Measurements from ENCODE around the gene XKR7. TPM values are rescaled to one million over a fixed set of nuclear protein-coding genes. Genes with fewer than 3 reads are reported as not detected.

XKR7 gene
- total RNA-seq, 4 donors from 2014 or later = 0.10 TPM; not detected in 3

- DNase-seq = no peak
- no peaks in the 10 kb centered on the region for H3K36me3 ChIP-seq
- H3K4me3 ChIP-seq (replicated peaks in 1 of 3) = no peak overlapping the region
- no peak overlapping the region for H3K27ac ChIP-seq
- 65 to 71% methylated on average over 7 of the region's 7 CpGs for WGBS, 2 donors
- peaks cover 0 to 10% of the 10 kb centered on the region in 2 donors for H3K4me1 ChIP-seq
- no peak for TF ChIP-seq POLR2A (IDR thresholded peaks at IDR 0.05)
- no peak for TF ChIP-seq CTCF (IDR thresholded peaks at IDR 0.05)
- intact Hi-C loops (cut with DNase I) = no loop called here
- no peaks in the 10 kb centered on the region for H3K27me3 ChIP-seq
- no peaks in the 10 kb centered on the region for H3K9me3 ChIP-seq
Observed at GRCh38 chr20:32013326-32013725, 45.4 kb downstream of the XKR7 start.

DNA sequence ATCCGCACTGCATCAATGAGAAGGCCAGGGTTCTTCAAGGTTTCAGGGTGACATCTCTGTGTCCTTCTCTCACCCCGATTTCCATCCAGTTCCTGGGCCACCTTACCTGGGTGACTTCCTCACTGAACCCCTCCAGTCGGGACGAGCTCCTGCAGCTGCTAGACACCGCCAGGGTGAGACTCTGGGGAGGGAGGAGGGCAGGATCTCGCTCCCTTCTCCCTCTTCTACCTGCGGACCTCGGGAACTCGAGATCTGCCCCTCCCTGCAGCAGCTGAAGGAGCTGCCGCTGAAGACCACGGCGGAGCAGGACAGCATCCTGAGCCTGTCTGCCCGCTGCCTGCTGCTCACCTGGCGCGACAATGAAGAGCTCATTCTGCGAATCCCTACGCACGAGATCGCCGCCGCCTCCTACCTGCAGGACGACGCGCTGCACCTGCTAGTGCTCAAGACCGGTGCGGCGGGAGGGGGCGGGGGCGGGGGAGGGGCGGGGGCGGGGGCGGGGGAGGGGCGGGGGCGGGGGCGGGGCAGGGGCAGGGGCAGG, 49.8 kb downstream of the XKR7 start:
- Histone ChIP-seq H3K36me3 (no peaks in the 10 kb centered on the region), H3K4me3 (replicated peaks in 1 of 3) (peak overlapping the region in 1 of 3 donors; percentile 34), H3K4me1 (peaks cover 0 to 16% of the 10 kb centered on the region in 2 donors), H3K9me3 (no peaks in the 10 kb centered on the region), H3K27me3 (peaks cover 10% of the 10 kb centered on the region), H3K27ac (no peak overlapping the region)
- 14 to 28% methylated on average over 8 to 32 of the region's 35 CpGs for WGBS, 2 donors
- TF ChIP-seq POLR2A (IDR thresholded peaks at IDR 0.05) (no peak), CTCF (IDR thresholded peaks at IDR 0.05) (peak in 2 of 6 experiments; percentile 33 to 49)
- peak; percentile 61 to 68 for DNase-seq
- intact Hi-C loops (cut with DNase I) = no loop called here

- H3K9me3 ChIP-seq = no peaks in the 10 kb centered on the region
- WGBS, 2 donors = 3 to 9% methylated on average over 7 to 13 of the region's 67 CpGs
- peaks cover 0 to 16% of the 10 kb centered on the region in 2 donors for H3K4me1 ChIP-seq
- intact Hi-C loops (cut with DNase I) = no loop called here
- peak overlapping the region in 1 of 3 donors; percentile 34 for H3K4me3 ChIP-seq (replicated peaks in 1 of 3)
- DNase-seq = peak; percentile 49 to 63
- no peaks in the 10 kb centered on the region for H3K36me3 ChIP-seq
- H3K27ac ChIP-seq = no peak overlapping the region
- TF ChIP-seq POLR2A (IDR thresholded peaks at IDR 0.05) (no peak), CTCF (IDR thresholded peaks at IDR 0.05) (no peak)
- peaks cover 10% of the 10 kb centered on the region for H3K27me3 ChIP-seq
Observed at GRCh38 chr20:32018269-32019155, 50.6 kb downstream of the XKR7 start.

DNA sequence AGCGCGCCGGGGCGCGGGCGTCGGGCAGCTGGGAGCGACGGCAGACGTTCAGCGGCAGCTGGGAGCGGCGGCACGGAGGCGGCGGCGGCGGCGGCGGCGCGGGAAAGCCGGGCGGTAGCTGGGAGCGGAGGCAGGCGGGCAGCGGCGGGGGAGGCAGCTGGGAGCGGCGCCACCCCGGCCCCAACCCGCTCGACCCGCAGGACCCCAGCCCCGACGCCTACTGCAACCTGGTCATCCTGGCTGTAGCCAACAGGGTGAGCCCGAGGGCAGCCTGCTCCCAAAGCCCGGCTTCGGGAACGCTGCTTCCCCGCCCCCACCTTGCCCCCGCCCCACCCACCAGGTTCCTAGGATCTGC, 51.2 kb downstream of the XKR7 start:
- DNase-seq = no peak
- no peak overlapping the region for H3K27ac ChIP-seq
- H3K4me1 ChIP-seq = peaks cover 0 to 16% of the 10 kb centered on the region in 2 donors
- 0% methylated on average over 6 of the region's 42 CpGs; no CpG with 5 or more reads in 1 of the 2 donors for WGBS, 2 donors
- TF ChIP-seq POLR2A (IDR thresholded peaks at IDR 0.05) = no peak
- no peak for TF ChIP-seq CTCF (IDR thresholded peaks at IDR 0.05)
- H3K4me3 ChIP-seq (replicated peaks in 1 of 3) = no peak overlapping the region
- no peaks in the 10 kb centered on the region for H3K36me3 ChIP-seq
- intact Hi-C loops (cut with DNase I) = no loop called here
- peaks cover 10% of the 10 kb centered on the region for H3K27me3 ChIP-seq
- no peaks in the 10 kb centered on the region for H3K9me3 ChIP-seq
